Ishikawa (cell line): ENCODE data around the gene ICAM1.
A peak's percentile ranks its signal among the peaks of the same experiment; 100 is the strongest.

Experiments
- CEBPB ChIP-seq: IDR thresholded peaks from 2 replicates; pipeline ENCODE4 v1.6.1; 2012
- CREB1 ChIP-seq: IDR thresholded peaks from 2 replicates; pipeline ENCODE4 v1.6.1; 2012; ENCODE audit warnings: low read depth
- EGR1 ChIP-seq: IDR thresholded peaks from 2 replicates; pipeline ENCODE4 v1.6.1; 2012
- EP300 ChIP-seq: IDR thresholded peaks from 2 replicates; pipeline ENCODE4 v1.6.1; 2012; ENCODE audit warnings: borderline replicate concordance
- FOXM1 ChIP-seq: IDR thresholded peaks from 2 replicates; pipeline ENCODE4 v1.6.1; 2012; ENCODE audit warnings: low read depth, borderline replicate concordance
- NFIC ChIP-seq: IDR thresholded peaks from 2 replicates; pipeline ENCODE4 v1.6.1; 2012
- RAD21 ChIP-seq: IDR thresholded peaks from 2 replicates; pipeline ENCODE4 v1.6.1; 2012; ENCODE audit warnings: low read depth
- TAF1 ChIP-seq: IDR thresholded peaks from 2 replicates; pipeline ENCODE4 v1.6.1; 2012; ENCODE audit warnings: low read depth, mild to moderate bottlenecking
- TCF12 ChIP-seq: IDR thresholded peaks from 2 replicates; pipeline ENCODE4 v1.6.1; 2012; ENCODE audit warnings: low read depth
- TEAD4 ChIP-seq: IDR thresholded peaks from 2 replicates; pipeline ENCODE4 v1.6.1; 2012
- YY1 ChIP-seq: IDR thresholded peaks from 2 replicates; pipeline ENCODE4 v1.6.1; 2012; ENCODE audit warnings: low read depth
- ZBTB7A ChIP-seq: IDR thresholded peaks from 2 replicates; pipeline ENCODE4 v1.6.1; 2012; ENCODE audit warnings: low read depth
- TF ChIP-seq, protein P1 (sequence below): IDR thresholded peaks from 2 replicates; pipeline ENCODE4 v1.6.1; 2012; ENCODE audit warnings: low read depth, mild to moderate bottlenecking
- TF ChIP-seq, protein P2 (sequence below): IDR thresholded peaks from 2 replicates; pipeline ENCODE4 v1.6.1; 2012
- TF ChIP-seq, protein P3 (sequence below): IDR thresholded peaks from 2 replicates; pipeline ENCODE4 v1.6.1; 2012

Gene ICAM1

DNA sequence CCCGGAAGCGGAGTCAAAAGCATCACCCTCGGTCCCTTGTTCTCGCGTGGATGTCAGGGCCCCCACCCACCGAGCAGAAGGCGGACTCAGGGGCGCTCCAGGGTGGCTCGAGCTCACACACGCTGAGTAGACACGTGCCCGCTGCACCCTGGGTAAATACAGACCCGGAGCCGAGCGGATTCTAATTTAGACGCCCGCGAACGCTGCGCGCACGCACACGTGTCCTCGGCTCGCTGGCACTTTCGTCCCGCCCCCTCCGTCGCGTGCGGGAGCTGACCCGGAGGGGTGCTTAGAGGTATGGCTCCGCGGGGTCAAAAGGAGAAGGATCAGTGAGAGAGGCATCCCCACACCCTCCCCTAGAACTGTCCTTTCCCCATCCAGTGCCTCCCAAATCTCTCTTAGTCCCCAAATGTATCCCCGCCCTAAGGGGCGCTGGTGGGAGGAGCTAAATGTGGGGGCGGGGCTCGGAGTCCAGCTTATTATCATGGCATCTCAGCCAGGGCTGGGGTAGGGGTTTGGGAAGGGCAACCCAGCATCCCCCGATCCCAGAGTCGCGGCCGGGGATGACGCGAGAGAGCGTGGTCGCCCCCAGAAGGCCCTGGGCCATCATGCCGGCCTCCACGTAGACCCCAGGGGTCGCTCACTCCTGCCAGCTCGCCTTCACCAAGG is 18.4 kb downstream of the ICAM1 start:
- no peak for TF ChIP-seq NFIC
- no peak for TF ChIP-seq CEBPB
- no peak for TF ChIP-seq CREB1
- peak; percentile 33; the same call in 1 of the 2 replicates for TF ChIP-seq TEAD4
- TF ChIP-seq, protein P1, sequence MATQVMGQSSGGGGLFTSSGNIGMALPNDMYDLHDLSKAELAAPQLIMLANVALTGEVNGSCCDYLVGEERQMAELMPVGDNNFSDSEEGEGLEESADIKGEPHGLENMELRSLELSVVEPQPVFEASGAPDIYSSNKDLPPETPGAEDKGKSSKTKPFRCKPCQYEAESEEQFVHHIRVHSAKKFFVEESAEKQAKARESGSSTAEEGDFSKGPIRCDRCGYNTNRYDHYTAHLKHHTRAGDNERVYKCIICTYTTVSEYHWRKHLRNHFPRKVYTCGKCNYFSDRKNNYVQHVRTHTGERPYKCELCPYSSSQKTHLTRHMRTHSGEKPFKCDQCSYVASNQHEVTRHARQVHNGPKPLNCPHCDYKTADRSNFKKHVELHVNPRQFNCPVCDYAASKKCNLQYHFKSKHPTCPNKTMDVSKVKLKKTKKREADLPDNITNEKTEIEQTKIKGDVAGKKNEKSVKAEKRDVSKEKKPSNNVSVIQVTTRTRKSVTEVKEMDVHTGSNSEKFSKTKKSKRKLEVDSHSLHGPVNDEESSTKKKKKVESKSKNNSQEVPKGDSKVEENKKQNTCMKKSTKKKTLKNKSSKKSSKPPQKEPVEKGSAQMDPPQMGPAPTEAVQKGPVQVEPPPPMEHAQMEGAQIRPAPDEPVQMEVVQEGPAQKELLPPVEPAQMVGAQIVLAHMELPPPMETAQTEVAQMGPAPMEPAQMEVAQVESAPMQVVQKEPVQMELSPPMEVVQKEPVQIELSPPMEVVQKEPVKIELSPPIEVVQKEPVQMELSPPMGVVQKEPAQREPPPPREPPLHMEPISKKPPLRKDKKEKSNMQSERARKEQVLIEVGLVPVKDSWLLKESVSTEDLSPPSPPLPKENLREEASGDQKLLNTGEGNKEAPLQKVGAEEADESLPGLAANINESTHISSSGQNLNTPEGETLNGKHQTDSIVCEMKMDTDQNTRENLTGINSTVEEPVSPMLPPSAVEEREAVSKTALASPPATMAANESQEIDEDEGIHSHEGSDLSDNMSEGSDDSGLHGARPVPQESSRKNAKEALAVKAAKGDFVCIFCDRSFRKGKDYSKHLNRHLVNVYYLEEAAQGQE, result no peak
- TF ChIP-seq EGR1, result no peak
- TF ChIP-seq, protein P2, sequence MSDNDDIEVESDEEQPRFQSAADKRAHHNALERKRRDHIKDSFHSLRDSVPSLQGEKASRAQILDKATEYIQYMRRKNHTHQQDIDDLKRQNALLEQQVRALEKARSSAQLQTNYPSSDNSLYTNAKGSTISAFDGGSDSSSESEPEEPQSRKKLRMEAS, result peak; percentile 92
- TF ChIP-seq FOXM1, result no peak
- TF ChIP-seq RAD21, result no peak
- TF ChIP-seq, protein P3, sequence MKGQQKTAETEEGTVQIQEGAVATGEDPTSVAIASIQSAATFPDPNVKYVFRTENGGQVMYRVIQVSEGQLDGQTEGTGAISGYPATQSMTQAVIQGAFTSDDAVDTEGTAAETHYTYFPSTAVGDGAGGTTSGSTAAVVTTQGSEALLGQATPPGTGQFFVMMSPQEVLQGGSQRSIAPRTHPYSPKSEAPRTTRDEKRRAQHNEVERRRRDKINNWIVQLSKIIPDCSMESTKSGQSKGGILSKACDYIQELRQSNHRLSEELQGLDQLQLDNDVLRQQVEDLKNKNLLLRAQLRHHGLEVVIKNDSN, result peak; percentile 82
- no peak for TF ChIP-seq EP300
- peak; percentile 17 for TF ChIP-seq TCF12
- no peak; the same call in 1 of the 2 replicates for TF ChIP-seq ZBTB7A
- TF ChIP-seq TAF1, result no peak
- no peak for TF ChIP-seq YY1

DNA sequence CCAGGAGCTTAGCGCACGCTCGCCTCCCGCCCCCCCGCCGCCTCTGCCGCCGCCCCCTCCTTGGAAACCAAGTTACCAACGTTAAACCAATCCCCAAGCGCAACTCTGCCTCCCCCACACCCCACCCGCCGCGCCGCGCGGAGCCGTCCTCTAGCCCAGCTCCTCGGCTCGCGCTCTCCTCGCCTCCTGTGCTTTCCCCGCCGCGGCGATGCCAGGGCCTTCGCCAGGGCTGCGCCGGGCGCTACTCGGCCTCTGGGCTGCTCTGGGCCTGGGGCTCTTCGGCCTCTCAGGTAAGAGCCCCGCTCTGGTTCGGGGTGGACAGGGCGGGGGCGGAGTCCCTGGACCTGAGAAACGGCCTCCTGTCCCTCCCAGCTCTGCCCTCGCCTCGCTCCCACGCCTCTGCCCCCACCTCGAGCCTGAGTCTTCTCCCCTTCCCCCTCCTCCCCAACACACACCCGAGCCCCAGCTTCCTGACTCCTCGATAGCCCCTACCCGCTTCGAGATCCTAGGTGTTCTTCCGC is 19.0 kb downstream of the ICAM1 start, which contains the start of gene ICAM5:
Gene ICAM5, plus strand, starts transcription at position 117 of the 521 bp plus-strand sequence. Its CDS starts 92 bp downstream, at position 209.
- TF ChIP-seq RAD21 (no peak), EP300 (no peak), EGR1 (peak; percentile 57)
- TF ChIP-seq, protein P1, result no peak

DNA sequence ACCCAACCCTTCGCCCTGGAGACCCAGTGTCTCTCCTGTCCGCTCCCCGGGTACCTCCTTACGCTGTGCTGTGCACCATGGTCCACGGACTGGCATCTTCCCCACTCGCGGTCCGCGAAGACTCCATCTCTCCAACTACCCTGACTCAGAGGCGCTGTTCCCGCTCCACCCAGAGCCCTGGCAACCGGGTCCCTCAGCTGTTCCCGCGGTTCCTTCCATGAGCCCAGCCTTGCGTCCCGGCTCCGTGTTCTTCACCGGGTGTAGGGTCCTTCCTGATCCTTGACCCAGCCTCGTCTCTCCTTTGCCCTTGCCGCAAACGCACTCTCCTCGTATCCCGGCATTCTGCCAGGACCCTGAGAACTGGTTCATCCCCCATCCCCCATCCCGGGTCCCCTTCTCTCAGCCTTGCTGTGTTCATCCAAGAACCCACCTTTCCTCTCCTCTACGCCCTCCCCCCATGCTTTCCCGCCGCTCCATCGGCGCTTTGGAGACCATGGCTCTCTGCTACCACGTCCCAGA is 19.5 kb downstream of the ICAM1 start:
- TF ChIP-seq ZBTB7A (no peak), EGR1 (no peak), CREB1 (no peak), TEAD4 (no peak), RAD21 (no peak), CEBPB (no peak)
- TF ChIP-seq, protein P2, result no peak; the same call in 1 of the 2 replicates
- TF ChIP-seq, protein P3, result no peak

DNA sequence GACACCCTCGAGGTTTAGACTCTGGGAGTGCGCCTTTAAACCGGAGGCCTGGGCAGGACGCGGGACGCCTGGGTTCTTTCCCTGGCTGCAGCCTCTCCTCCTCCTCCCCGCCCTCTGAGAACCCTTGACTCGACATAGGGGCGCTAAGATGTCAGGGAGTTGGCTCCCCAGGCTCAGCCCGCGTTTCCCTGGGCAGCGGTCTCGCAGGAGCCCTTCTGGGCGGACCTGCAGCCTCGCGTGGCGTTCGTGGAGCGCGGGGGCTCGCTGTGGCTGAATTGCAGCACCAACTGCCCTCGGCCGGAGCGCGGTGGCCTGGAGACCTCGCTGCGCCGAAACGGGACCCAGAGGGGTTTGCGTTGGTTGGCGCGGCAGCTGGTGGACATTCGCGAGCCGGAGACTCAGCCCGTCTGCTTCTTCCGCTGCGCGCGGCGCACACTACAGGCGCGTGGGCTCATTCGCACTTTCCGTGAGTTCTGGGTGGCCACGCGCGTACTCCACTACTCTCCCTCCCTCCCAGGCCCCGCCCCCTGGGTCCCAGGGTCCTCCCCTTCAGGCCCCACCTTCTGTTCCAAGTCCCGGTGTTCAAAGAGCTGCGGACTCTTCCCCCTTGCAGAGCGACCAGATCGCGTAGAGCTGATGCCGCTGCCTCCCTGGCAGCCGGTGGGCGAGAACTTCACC is 20.1 kb downstream of the ICAM1 start:
- peak; percentile 67 for TF ChIP-seq ZBTB7A
- 0 out of 2 replicates have a peak, but pooled peaks have one; percentile 27 for TF ChIP-seq TAF1
- TF ChIP-seq YY1, result no peak
- TF ChIP-seq, protein P1, result no peak
- no peak for TF ChIP-seq NFIC
- TF ChIP-seq EP300, result no peak; the same call in 1 of the 2 replicates
- TF ChIP-seq RAD21, result no peak
